ENCODE data around the gene NSFL1C.

Gene NSFL1C

GRCh38 chr20:1462834-1463233 lies 3.8 kb downstream of the NSFL1C start:
- peaks cover 47% of the 10 kb centered on the region for H3K79me2 ChIP-seq (ENCODE audit: insufficient read depth, low read length)
- no peak for TF ChIP-seq EZH2phosphoT487 (conservative IDR thresholded peaks at IDR 0.05; ENCODE audit: low read length)
- no peak for TF ChIP-seq CTCF (IDR thresholded peaks at IDR 0.05; ENCODE audit: insufficient read depth, low read length, poor library complexity, severe bottlenecking)
- H3F3A ChIP-seq (ENCODE audit: insufficient read depth), result no peaks in the 10 kb centered on the region
- H3K27ac ChIP-seq (ENCODE audit: low read depth, low read length), result no peak overlapping the region
- H4K20me1 ChIP-seq (ENCODE audit: low read depth, low read length), result no peaks in the 10 kb centered on the region; the same call in 1 of the 2 replicates
- no peak overlapping the region for H2AFZ ChIP-seq (ENCODE audit: low read depth, low read length, severe bottlenecking)
- H3K27me3 ChIP-seq (ENCODE audit: low read length), result no peaks in the 10 kb centered on the region
- H3K4me3 ChIP-seq (ENCODE audit: insufficient read depth, low read length, poor library complexity, severe bottlenecking), result no peak overlapping the region
- no peak overlapping the region for H3K4me2 ChIP-seq (ENCODE audit: low read depth, low read length, poor library complexity, severe bottlenecking)
- no peaks in the 10 kb centered on the region for H3K36me3 ChIP-seq (ENCODE audit: low read length)
- H3K9me3 ChIP-seq (ENCODE audit: insufficient read depth, low read length), result no peaks in the 10 kb centered on the region
- H3K9ac ChIP-seq (ENCODE audit: low read length), result no peak overlapping the region
- no peaks in the 10 kb centered on the region for H3K9me2 ChIP-seq (replicated peaks; ENCODE audit: insufficient read depth, low read length)

GRCh38 chr20:1462001-1462400 lies 4.6 kb downstream of the NSFL1C start:
- Histone ChIP-seq H3K79me2 (ENCODE audit: insufficient read depth, low read length) (peaks cover 47% of the 10 kb centered on the region), H3F3A (ENCODE audit: insufficient read depth) (no peaks in the 10 kb centered on the region), H3K4me2 (ENCODE audit: low read depth, low read length, poor library complexity, severe bottlenecking) (no peak overlapping the region), H4K20me1 (ENCODE audit: low read depth, low read length) (no peaks in the 10 kb centered on the region; the same call in 1 of the 2 replicates), H3K9me2 (replicated peaks; ENCODE audit: insufficient read depth, low read length) (no peaks in the 10 kb centered on the region), H3K9ac (ENCODE audit: low read length) (no peak overlapping the region), H3K27me3 (ENCODE audit: low read length) (no peaks in the 10 kb centered on the region), H2AFZ (ENCODE audit: low read depth, low read length, severe bottlenecking) (no peak overlapping the region), H3K9me3 (ENCODE audit: insufficient read depth, low read length) (no peaks in the 10 kb centered on the region), H3K4me3 (ENCODE audit: insufficient read depth, low read length, poor library complexity, severe bottlenecking) (no peak overlapping the region), H3K27ac (ENCODE audit: low read depth, low read length) (no peak overlapping the region), H3K36me3 (ENCODE audit: low read length) (0 out of 2 replicates have a peak, but pooled peaks cover 3% of the 10 kb centered on the region)
- TF ChIP-seq EZH2phosphoT487 (conservative IDR thresholded peaks at IDR 0.05; ENCODE audit: low read length), result no peak
- TF ChIP-seq CTCF (IDR thresholded peaks at IDR 0.05; ENCODE audit: insufficient read depth, low read length, poor library complexity, severe bottlenecking), result no peak

- Histone ChIP-seq H3K4me2 (ENCODE audit: low read depth, low read length, poor library complexity, severe bottlenecking) (no peak overlapping the region), H3K9me2 (replicated peaks; ENCODE audit: insufficient read depth, low read length) (no peaks in the 10 kb centered on the region), H3F3A (ENCODE audit: insufficient read depth) (no peaks in the 10 kb centered on the region), H2AFZ (ENCODE audit: low read depth, low read length, severe bottlenecking) (no peak overlapping the region), H3K4me3 (ENCODE audit: insufficient read depth, low read length, poor library complexity, severe bottlenecking) (no peak overlapping the region), H3K79me2 (ENCODE audit: insufficient read depth, low read length) (peaks cover 35% of the 10 kb centered on the region), H3K27ac (ENCODE audit: low read depth, low read length) (no peak overlapping the region), H3K9ac (ENCODE audit: low read length) (no peak overlapping the region), H3K9me3 (ENCODE audit: insufficient read depth, low read length) (no peaks in the 10 kb centered on the region), H4K20me1 (ENCODE audit: low read depth, low read length) (no peaks in the 10 kb centered on the region; the same call in 1 of the 2 replicates), H3K36me3 (ENCODE audit: low read length) (0 out of 2 replicates have a peak, but pooled peaks cover 3% of the 10 kb centered on the region), H3K27me3 (ENCODE audit: low read length) (no peaks in the 10 kb centered on the region)
- no peak for TF ChIP-seq EZH2phosphoT487 (conservative IDR thresholded peaks at IDR 0.05; ENCODE audit: low read length)
- TF ChIP-seq CTCF (IDR thresholded peaks at IDR 0.05; ENCODE audit: insufficient read depth, low read length, poor library complexity, severe bottlenecking), result no peak
These were observed 6.4 kb downstream of the NSFL1C start for GRCh38 chr20:1460275-1460674.

All from SU-DHL-6 (cell line).